ENCODE results near the gene PLCD3. TPM values are rescaled to one million over a fixed set of nuclear protein-coding genes. Genes with fewer than 3 reads are reported as not detected.

Gene PLCD3
- polyA plus RNA-seq, 1 experiment, result 81.6 TPM

DNA sequence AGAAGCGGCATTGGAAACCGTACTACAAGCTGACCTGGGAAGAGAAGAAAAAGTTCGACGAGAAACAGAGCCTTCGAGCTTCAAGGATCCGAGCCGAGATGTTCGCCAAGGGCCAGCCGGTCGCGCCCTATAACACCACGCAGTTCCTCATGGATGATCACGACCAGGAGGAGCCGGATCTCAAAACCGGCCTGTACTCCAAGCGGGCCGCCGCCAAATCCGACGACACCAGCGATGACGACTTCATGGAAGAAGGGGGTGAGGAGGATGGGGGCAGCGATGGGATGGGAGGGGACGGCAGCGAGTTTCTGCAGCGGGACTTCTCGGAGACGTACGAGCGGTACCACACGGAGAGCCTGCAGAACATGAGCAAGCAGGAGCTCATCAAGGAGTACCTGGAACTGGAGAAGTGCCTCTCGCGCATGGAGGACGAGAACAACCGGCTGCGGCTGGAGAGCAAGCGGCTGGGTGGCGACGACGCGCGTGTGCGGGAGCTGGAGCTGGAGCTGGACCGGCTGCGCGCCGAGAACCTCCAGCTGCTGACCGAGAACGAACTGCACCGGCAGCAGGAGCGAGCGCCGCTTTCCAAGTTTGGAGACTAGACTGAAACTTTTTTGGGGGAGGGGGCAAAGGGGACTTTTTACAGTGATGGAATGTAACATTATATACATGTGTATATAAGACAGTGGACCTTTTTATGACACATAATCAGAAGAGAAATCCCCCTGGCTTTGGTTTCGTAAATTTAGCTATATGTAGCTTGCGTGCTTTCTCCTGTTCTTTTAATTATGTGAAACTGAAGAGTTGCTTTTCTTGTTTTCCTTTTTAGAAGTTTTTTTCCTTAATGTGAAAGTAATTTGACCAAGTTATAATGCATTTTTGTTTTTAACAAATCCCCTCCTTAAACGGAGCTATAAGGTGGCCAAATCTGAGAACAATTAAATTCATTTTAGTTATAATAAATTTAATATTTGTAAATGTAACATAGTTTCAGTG is 17.7 kb upstream of the PLCD3 start:
- DNase-seq (ENCODE audit: low read depth), result no peak
- CTCF ChIA-PET, result interaction anchor here (0.7 to 8.4 kb wide), 26 partner anchors 9 to 230 kb away, joined by 3 to 210 read pairs (median 4); partner anchors contain the start of genes ACBD4, HEXIM2, MAP3K14 and PLCD3
- POLR2A ChIA-PET, result interaction anchor here (0.6 to 5.2 kb wide), 5 partner anchors 11 to 222 kb away, joined by 3 to 66 read pairs (median 5); partner anchors contain the start of genes FMNL1 and HEXIM2
- TF ChIP-seq, protein P1, sequence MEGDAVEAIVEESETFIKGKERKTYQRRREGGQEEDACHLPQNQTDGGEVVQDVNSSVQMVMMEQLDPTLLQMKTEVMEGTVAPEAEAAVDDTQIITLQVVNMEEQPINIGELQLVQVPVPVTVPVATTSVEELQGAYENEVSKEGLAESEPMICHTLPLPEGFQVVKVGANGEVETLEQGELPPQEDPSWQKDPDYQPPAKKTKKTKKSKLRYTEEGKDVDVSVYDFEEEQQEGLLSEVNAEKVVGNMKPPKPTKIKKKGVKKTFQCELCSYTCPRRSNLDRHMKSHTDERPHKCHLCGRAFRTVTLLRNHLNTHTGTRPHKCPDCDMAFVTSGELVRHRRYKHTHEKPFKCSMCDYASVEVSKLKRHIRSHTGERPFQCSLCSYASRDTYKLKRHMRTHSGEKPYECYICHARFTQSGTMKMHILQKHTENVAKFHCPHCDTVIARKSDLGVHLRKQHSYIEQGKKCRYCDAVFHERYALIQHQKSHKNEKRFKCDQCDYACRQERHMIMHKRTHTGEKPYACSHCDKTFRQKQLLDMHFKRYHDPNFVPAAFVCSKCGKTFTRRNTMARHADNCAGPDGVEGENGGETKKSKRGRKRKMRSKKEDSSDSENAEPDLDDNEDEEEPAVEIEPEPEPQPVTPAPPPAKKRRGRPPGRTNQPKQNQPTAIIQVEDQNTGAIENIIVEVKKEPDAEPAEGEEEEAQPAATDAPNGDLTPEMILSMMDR (IDR thresholded peaks at IDR 0.05; ENCODE audit: insufficient read depth, low read depth, low read length), result no peak
- peak overlapping the region; percentile 91 for H3K4me3 ChIP-seq (ENCODE audit: low read depth, low read length)
- H3K27me3 ChIP-seq (ENCODE audit: control insufficient read depth, insufficient read depth, low read length), result no peaks in the 10 kb centered on the region
- H3K36me3 ChIP-seq (ENCODE audit: control insufficient read depth, insufficient read depth, low read length), result no peaks in the 10 kb centered on the region; the same call in 1 of the 2 replicates

DNA sequence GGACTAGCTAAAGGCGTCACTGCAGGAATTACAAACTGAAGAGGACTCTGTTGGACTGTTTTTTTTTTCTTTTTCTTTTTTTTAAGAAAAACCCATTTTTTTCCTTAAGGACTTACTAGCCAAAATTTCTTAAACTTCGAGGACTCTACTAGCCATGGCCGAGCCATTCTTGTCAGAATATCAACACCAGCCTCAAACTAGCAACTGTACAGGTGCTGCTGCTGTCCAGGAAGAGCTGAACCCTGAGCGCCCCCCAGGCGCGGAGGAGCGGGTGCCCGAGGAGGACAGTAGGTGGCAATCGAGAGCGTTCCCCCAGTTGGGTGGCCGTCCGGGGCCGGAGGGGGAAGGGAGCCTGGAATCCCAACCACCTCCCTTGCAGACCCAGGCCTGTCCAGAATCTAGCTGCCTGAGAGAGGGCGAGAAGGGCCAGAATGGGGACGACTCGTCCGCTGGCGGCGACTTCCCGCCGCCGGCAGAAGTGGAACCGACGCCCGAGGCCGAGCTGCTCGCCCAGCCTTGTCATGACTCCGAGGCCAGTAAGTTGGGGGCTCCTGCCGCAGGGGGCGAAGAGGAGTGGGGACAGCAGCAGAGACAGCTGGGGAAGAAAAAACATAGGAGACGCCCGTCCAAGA is 16.8 kb upstream of the PLCD3 start:
- Histone ChIP-seq H3K27me3 (ENCODE audit: control insufficient read depth, insufficient read depth, low read length) (no peaks in the 10 kb centered on the region), H3K36me3 (ENCODE audit: control insufficient read depth, insufficient read depth, low read length) (no peaks in the 10 kb centered on the region; the same call in 1 of the 2 replicates), H3K4me3 (ENCODE audit: low read depth, low read length) (peak overlapping the region; percentile 91)
- TF ChIP-seq, protein P1 (IDR thresholded peaks at IDR 0.05; ENCODE audit: insufficient read depth, low read depth, low read length), result peak; percentile 93
- CTCF ChIA-PET, result interaction anchor here (0.6 to 8.4 kb wide), 29 partner anchors 8 to 1037 kb away, joined by 3 to 210 read pairs (median 4); partner anchors contain the start of genes ACBD4, HEXIM2, MAP3K14 and PLCD3
- POLR2A ChIA-PET, result interaction anchor here (0.5 to 5.2 kb wide), 14 partner anchors 9 to 1731 kb away, joined by 3 to 66 read pairs (median 5); partner anchors contain the start of genes ACBD4, C1QL1, FMNL1 and HEXIM2
- DNase-seq (ENCODE audit: low read depth), result peak; percentile 30

DNA sequence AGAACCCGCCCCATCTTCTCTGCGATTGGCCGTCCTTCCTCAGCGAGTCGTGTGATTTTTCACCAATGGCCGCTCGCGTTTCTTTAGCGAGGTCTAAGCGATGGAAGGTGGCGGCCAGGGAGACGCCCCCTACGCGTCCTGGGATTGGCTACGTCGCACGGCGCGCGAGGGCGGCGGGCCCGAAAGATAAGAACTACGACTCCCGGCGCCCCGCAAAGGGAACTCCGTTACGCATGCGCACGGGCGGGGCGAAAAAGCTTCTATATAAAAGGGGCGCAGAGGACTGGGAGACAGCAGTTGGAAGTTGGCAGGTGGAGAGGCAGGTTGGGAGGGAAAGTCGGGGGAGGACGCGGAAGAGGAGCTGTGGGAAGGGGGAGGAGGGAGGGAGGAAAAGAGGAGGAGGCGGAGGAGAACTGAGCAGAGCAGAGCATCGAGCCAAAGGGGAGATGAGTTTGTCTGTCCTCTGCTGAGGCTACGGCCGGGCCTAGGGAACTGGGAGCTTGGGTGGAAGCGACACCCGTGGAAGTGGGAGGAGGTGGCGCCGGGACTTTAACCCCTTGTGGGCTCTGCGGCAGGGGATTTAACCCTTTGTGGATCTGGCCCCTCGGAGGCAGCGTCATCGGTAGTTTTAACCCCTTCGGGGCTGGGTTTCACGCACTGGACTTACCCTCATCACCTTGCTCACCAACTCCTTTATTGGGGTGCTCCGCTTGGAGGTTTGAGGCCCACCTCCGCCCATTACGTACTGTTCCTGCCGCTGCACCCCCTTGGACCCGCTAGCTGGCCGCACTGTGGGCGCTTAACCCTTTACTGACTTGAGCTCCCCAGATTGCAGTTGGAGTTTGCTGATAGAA is 16.1 kb upstream of the PLCD3 start, which contains the start of gene HEXIM1:
TSS of gene HEXIM1 (plus strand) at position 293 of the 854 bp plus-strand sequence. CDS start 716 bp downstream, outside the sequence.
- Histone ChIP-seq H3K4me3 (ENCODE audit: low read depth, low read length) (peak within 1 kb of the TSS; percentile 91), H3K27me3 (ENCODE audit: control insufficient read depth, insufficient read depth, low read length) (no peaks in the 10 kb centered on the region), H3K36me3 (ENCODE audit: control insufficient read depth, insufficient read depth, low read length) (no peaks in the 10 kb centered on the region; the same call in 1 of the 2 replicates)
- POLR2A ChIA-PET, result interaction anchor here (0.5 to 5.2 kb wide), 15 partner anchors 10 to 1730 kb away, joined by 3 to 66 read pairs (median 5); partner anchors contain the start of genes ACBD4, C1QL1, FMNL1 and HEXIM2
- DNase-seq (ENCODE audit: low read depth), result peak; percentile 96
- CTCF ChIA-PET, result interaction anchor here (0.6 to 8.4 kb wide), 19 partner anchors 13 to 1036 kb away, joined by 3 to 210 read pairs (median 6); partner anchors contain the start of genes ACBD4, HEXIM2 and PLCD3
- TF ChIP-seq, protein P1 (IDR thresholded peaks at IDR 0.05; ENCODE audit: insufficient read depth, low read depth, low read length), result no peak

DNA sequence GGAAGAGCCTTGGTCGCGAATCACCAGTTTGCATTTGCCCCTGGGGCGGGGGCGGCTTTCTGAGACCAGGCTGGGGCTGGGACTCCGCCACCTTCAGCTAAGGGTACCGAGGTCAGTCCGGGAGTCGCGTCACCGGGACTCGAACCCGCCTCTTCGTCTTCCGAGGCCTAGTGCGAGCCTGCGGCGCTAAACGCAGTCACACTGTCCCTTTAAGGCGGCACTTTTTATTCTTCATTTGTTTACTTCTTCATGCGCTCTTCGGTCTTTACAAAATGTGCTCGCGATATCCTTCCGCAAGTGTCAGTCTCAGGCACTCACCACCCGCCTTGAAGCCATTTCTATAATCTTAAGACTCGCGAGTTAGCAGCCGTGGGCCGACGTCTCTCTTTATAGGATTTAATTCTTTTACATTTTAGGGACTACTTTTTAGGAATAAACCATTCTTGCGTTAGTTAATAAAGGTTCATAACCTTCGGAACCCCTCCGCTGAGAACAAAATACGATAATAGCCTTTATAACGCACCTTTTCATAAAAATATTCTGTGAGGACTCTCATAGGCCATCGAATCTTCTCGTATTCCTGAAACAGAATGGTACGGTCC is 15.4 kb upstream of the PLCD3 start:
- TF ChIP-seq, protein P1 (IDR thresholded peaks at IDR 0.05; ENCODE audit: insufficient read depth, low read depth, low read length), result no peak

More for the DNA sequence above, 15.4 kb upstream of the PLCD3 start:
- POLR2A ChIA-PET, result interaction anchor here (0.5 to 5.2 kb wide), 6 partner anchors 11 to 839 kb away, joined by 3 to 66 read pairs (median 9); partner anchors contain the start of genes HEXIM2 and RUNDC3A
- CTCF ChIA-PET, result interaction anchor here (1.3 to 8.4 kb wide), 7 partner anchors 14 to 83 kb away, joined by 5 to 210 read pairs (median 62); partner anchors contain the start of genes ACBD4, HEXIM2 and PLCD3
- Histone ChIP-seq H3K36me3 (ENCODE audit: control insufficient read depth, insufficient read depth, low read length) (no peaks in the 10 kb centered on the region; the same call in 1 of the 2 replicates), H3K27me3 (ENCODE audit: control insufficient read depth, insufficient read depth, low read length) (no peaks in the 10 kb centered on the region), H3K4me3 (ENCODE audit: low read depth, low read length) (peak overlapping the region; percentile 58)
- peak; percentile 73 for DNase-seq (ENCODE audit: low read depth)
